Measurements from ENCODE around the gene MPRIP.

MPRIP gene

DNA sequence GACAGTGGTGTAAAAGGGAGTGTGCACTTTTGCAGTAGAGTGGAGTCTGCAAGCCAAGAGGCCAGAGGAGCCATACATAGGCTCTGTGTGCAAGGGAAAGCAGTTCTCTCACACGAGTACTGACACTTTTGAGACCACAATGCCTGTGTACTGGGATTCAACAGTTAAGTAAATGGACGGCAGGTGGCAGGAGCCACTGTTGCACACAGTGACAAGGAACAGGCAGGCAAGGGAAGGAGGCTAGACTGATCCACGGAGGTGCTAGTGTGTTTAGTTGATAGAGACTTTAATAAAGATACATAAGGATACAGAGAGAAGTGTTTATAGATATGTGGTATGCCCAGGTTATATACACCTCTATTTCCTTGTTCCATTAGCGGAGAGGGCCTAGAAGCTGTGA lies 67.0 kb downstream of the MPRIP start:
- ChIA-PET CTCF (interaction anchor here (1.2 kb wide), 1 partner anchor 108 kb away, joined by 4 read pairs; no protein-coding TSS in a partner anchor), POLR2A (no interaction called here)
- H3K4me3 ChIP-seq (ENCODE audit: low read depth, low read length): no peak overlapping the region
- TF ChIP-seq, protein P1, sequence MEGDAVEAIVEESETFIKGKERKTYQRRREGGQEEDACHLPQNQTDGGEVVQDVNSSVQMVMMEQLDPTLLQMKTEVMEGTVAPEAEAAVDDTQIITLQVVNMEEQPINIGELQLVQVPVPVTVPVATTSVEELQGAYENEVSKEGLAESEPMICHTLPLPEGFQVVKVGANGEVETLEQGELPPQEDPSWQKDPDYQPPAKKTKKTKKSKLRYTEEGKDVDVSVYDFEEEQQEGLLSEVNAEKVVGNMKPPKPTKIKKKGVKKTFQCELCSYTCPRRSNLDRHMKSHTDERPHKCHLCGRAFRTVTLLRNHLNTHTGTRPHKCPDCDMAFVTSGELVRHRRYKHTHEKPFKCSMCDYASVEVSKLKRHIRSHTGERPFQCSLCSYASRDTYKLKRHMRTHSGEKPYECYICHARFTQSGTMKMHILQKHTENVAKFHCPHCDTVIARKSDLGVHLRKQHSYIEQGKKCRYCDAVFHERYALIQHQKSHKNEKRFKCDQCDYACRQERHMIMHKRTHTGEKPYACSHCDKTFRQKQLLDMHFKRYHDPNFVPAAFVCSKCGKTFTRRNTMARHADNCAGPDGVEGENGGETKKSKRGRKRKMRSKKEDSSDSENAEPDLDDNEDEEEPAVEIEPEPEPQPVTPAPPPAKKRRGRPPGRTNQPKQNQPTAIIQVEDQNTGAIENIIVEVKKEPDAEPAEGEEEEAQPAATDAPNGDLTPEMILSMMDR (IDR thresholded peaks at IDR 0.05; ENCODE audit: insufficient read depth, low read length, missing control alignments): no peak
- no peak for DNase-seq (ENCODE audit: low read depth, low spot score)

DNA sequence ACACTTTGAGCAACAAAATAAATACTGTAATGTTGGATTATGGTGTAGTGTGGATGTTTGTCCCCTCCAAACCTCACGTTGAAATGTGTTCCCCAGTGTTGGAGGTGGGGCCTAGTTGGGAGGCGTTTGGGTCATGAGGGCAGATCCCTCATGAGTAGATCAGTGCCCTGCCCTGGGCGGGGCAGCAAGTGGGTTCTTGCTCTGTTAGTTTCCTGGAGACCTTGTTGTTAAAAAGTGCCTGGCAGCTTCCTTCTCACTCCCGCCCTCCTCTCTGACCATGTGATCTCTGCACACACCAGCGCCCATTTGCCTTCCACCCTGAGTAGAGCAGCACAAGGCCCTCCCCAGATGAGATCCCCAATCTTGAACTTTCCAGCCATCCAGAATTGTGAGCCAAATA lies 67.7 kb downstream of the MPRIP start:
- H3K4me3 ChIP-seq (ENCODE audit: low read depth, low read length): no peak overlapping the region
- no peak for DNase-seq (ENCODE audit: low read depth, low spot score)
- ChIA-PET POLR2A (no interaction called here), CTCF (interaction anchor here (1.2 kb wide), 1 partner anchor 109 kb away, joined by 4 read pairs; no protein-coding TSS in a partner anchor)
- TF ChIP-seq, protein P1 (IDR thresholded peaks at IDR 0.05; ENCODE audit: insufficient read depth, low read length, missing control alignments): no peak

DNA sequence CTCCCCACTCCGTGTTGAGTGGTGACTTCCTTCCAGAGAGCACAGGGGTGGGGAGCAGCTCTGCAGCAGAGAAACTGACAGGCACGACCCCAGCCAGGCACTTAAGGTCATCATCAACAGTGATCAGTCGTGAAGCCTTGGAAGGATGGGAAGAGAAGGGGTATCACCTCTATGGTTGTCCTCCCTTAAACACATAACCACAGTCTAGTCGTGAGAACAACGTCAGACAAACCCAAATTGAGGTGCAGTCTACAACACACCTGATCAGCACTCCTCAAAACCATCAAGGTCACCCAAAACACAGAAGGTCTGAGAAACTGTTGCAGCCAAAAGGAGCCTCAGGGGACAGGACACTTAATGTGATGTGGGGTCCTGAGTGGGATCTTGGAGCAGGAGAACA lies 68.3 kb downstream of the MPRIP start:
- TF ChIP-seq, protein P1 (IDR thresholded peaks at IDR 0.05; ENCODE audit: insufficient read depth, low read length, missing control alignments): no peak
- H3K4me3 ChIP-seq (ENCODE audit: low read depth, low read length): no peak overlapping the region
- POLR2A ChIA-PET: no interaction called here
- no peak for DNase-seq (ENCODE audit: low read depth, low spot score)
- CTCF ChIA-PET: interaction anchor here (1.2 kb wide), 1 partner anchor 109 kb away, joined by 4 read pairs; no protein-coding TSS in a partner anchor

DNA sequence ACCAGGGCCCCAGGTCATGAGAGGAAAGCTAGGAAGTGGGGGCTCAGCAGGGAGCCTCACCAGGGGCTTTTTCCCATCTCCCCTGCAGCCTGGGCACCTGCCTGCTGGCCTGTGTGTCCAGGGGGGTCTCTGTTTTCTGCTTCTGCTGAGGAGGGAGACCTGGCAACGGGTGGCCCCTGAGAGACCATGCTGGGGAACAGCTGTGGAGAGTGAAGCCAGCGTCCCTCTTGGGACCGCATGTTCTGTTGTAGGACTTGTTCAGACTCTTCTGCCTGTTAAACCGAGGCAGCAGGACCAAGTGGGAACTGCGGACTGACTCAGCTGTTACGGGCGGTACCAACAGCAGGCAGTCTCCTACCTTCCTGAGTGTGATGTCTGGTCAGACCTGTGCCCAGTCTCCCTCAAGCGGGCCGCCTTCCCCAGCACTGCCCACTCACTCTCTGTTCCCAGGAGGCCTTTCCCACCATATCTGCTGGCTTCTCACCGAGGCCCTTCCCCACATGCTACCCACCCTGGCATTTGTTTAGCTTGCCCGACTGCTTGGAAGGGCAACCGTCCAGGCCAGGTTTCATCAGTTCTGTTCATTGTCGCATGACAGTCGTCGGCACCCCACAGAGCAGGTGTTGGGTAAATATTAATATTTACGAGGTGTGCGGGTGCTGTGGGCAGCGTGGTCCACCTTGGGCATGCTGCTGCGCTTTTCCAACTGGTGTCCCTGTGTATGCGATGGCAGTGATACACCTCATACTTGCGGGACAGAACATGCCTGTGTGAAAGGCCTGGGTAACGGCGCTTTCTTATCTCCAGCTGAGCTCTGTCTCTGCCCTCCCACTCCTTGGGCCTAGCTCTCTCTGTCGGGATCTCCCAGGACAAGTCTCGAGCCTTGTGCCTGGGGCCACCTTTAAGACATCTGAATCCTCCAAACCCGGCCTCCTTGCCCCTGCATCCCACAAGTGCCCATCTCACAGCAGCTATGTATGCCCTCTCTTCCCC lies 69.4 kb downstream of the MPRIP start:
- TF ChIP-seq, protein P1 (IDR thresholded peaks at IDR 0.05; ENCODE audit: insufficient read depth, low read length, missing control alignments): no peak
- CTCF ChIA-PET: interaction anchor here (0.8 kb wide), 1 partner anchor 31 kb away, joined by 3 read pairs; no protein-coding TSS in a partner anchor

DNA sequence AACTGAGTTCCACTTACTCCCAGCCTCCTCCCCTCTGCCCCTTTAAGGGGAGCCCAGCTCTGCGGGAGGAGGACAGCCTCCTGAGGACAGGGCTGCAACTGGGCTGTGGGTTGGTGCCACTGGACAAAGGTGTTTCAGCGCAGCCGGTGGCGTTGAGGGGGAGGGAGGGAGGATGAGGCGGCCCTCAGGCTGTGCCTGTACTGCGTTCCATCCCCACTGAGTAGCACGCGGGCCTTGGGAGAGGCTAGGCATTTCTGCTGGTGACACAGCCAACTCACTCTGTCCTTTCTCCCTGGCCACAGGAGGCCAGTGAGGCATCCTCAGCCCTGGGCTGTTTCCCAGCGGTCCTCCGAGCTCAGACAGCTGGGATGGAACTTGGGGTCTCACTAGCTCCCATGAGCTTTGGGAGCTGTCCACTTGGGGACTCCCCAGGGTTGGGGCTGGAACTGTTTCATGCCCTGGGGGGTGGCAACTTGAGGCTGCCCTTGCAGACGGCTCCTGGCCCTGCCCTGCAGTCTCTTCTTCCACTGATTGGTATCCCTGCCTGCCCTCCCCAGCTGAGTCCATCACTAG lies 70.5 kb downstream of the MPRIP start:
- ChIA-PET CTCF (interaction anchor here (0.8 to 1.8 kb wide), 3 partner anchors 10 to 30 kb away, joined by 3 to 4 read pairs (median 4); no protein-coding TSS in a partner anchor), POLR2A (interaction anchor here (1.5 kb wide), 1 partner anchor 17 kb away, joined by 5 read pairs; no protein-coding TSS in a partner anchor)
- no peak for DNase-seq (ENCODE audit: low read depth, low spot score)
- H3K4me3 ChIP-seq (ENCODE audit: low read depth, low read length): no peak overlapping the region
- TF ChIP-seq, protein P1 (IDR thresholded peaks at IDR 0.05; ENCODE audit: insufficient read depth, low read length, missing control alignments): no peak

More for the DNA sequence above, 69.4 kb downstream of the MPRIP start:
- DNase-seq (ENCODE audit: low read depth, low spot score): no peak
- POLR2A ChIA-PET: no interaction called here
- no peak overlapping the region for H3K4me3 ChIP-seq (ENCODE audit: low read depth, low read length)

Data from AG04449 (cell line).